H9 (cell line): ENCODE measurements around the gene STX8. TPM values are rescaled to one million over a fixed set of nuclear protein-coding genes. Genes with fewer than 3 reads are reported as not detected.
"Not testable (repeated sequence)": the region's sequence is repeated elsewhere in the genome, so short reads cannot be mapped to it uniquely, and the experiment has no call there.

ENCODE experiments used
- DNase-seq: peaks from one replicate; pipeline ENCODE4 v3.0.0-alpha.2; 2017
- H2AFZ ChIP-seq: one replicate; pipeline ENCODE4 v1.6.1; 2013; ENCODE audit warnings: mild to moderate bottlenecking, low read length, control low read depth, moderate library complexity
- H2AK5ac ChIP-seq: 2 replicates; pipeline ENCODE4 v1.6.1; 2013; ENCODE audit warnings: low read length, control low read depth, mixed read lengths; ENCODE audit not compliant: insufficient read length
- H2BK120ac ChIP-seq: one replicate; pipeline ENCODE4 v1.6.1; 2013; ENCODE audit warnings: low read depth, mild to moderate bottlenecking, low read length, control low read depth, inconsistent platforms; ENCODE audit not compliant: poor library complexity, severe bottlenecking
- H2BK12ac ChIP-seq: 2 replicates; pipeline ENCODE4 v1.6.1; 2013; ENCODE audit warnings: low read length, control low read depth, mixed read lengths, low read depth; ENCODE audit not compliant: insufficient read length
- H2BK15ac ChIP-seq: 2 replicates; pipeline ENCODE4 v1.6.1; 2013; ENCODE audit warnings: low read depth, low read length, control low read depth
- H2BK20ac ChIP-seq: one replicate; pipeline ENCODE4 v1.6.1; 2013; ENCODE audit warnings: low read depth, mild to moderate bottlenecking, low read length, control low read depth, inconsistent platforms; ENCODE audit not compliant: poor library complexity, severe bottlenecking
- H2BK5ac ChIP-seq: 2 replicates; pipeline ENCODE4 v1.6.1; 2013; ENCODE audit warnings: low read length, control low read depth, mixed read lengths; ENCODE audit not compliant: insufficient read length
- H3K14ac ChIP-seq: 2 replicates; pipeline ENCODE4 v1.6.1; 2013; ENCODE audit warnings: low read length, control low read depth; ENCODE audit not compliant: insufficient read depth
- H3K18ac ChIP-seq: 2 replicates; pipeline ENCODE4 v1.6.1; 2013; ENCODE audit warnings: low read depth, mild to moderate bottlenecking, mixed read lengths, low read length, control low read depth; ENCODE audit not compliant: insufficient read length
- H3K23ac ChIP-seq: 2 replicates; pipeline ENCODE4 v1.6.1; 2013; ENCODE audit warnings: low read length, control low read depth, mixed read lengths, low read depth; ENCODE audit not compliant: insufficient read length
- H3K23me2 ChIP-seq: 2 replicates; pipeline ENCODE4 v1.6.1; 2013; ENCODE audit warnings: low read depth, mild to moderate bottlenecking, mixed read lengths, low read length, control low read depth; ENCODE audit not compliant: insufficient read length, poor library complexity, severe bottlenecking
- H3K27ac ChIP-seq: 2 replicates; pipeline ENCODE4 v1.5.1; 2013; ENCODE audit warnings: low read length, control low read depth, mixed read lengths, low read depth; ENCODE audit not compliant: insufficient read length
- H3K27me3 ChIP-seq: 2 replicates; pipeline ENCODE4 v1.6.1; 2013; ENCODE audit warnings: low read length, control low read depth, inconsistent platforms; ENCODE audit not compliant: insufficient read depth
- H3K4ac ChIP-seq: 2 replicates; pipeline ENCODE4 v1.6.1; 2013; ENCODE audit warnings: low read depth, mild to moderate bottlenecking, control low read depth, inconsistent platforms, low read length, moderate library complexity
- H3K4me1 ChIP-seq: 2 replicates; pipeline ENCODE4 v1.6.1; 2013; ENCODE audit warnings: low read length, control low read depth, inconsistent platforms; ENCODE audit not compliant: insufficient read depth
- H3K4me2 ChIP-seq: 2 replicates; pipeline ENCODE4 v1.6.1; 2013; ENCODE audit warnings: low read length, control low read depth, mixed read lengths; ENCODE audit not compliant: insufficient read length, insufficient read depth
- H3K56ac ChIP-seq: 2 replicates; pipeline ENCODE4 v1.6.1; 2013; ENCODE audit warnings: low read depth, mild to moderate bottlenecking, mixed read lengths, low read length, control low read depth; ENCODE audit not compliant: insufficient read length
- H3K79me1 ChIP-seq: 2 replicates; pipeline ENCODE4 v1.6.1; 2013; ENCODE audit warnings: low read depth, mild to moderate bottlenecking, moderate library complexity, low read length, control low read depth, inconsistent platforms; ENCODE audit not compliant: insufficient read depth, poor library complexity, severe bottlenecking
- H3K79me2 ChIP-seq: 2 replicates; pipeline ENCODE4 v1.6.1; 2013; ENCODE audit warnings: low read length, control low read depth, inconsistent platforms; ENCODE audit not compliant: insufficient read depth
- H3K9ac ChIP-seq: 2 replicates; pipeline ENCODE4 v1.6.1; 2013; ENCODE audit warnings: low read length, control low read depth, mixed read lengths; ENCODE audit not compliant: insufficient read length; ENCODE audit errors: extremely low read depth
- H3K9me3 ChIP-seq: one replicate; pipeline ENCODE4 v1.6.1; 2013; ENCODE audit warnings: low read depth, low read length, inconsistent platforms; ENCODE audit not compliant: control insufficient read depth
- H3T11ph ChIP-seq: one replicate; pipeline ENCODE4 v1.6.1; 2013; ENCODE audit warnings: mild to moderate bottlenecking, low read length, control low read depth, inconsistent platforms
- H4K20me1 ChIP-seq: one replicate; pipeline ENCODE4 v1.6.1; 2013; ENCODE audit not compliant: control insufficient read depth, insufficient read length, insufficient read depth
- H4K5ac ChIP-seq: 2 replicates; pipeline ENCODE4 v1.6.1; 2013; ENCODE audit warnings: low read depth, mild to moderate bottlenecking, mixed read lengths, low read length, control low read depth; ENCODE audit not compliant: insufficient read length
- H4K8ac ChIP-seq: replicated peaks from 2 replicates; pipeline ENCODE4 v1.6.1; 2013; ENCODE audit warnings: low read length, control low read depth, mixed read lengths, low read depth; ENCODE audit not compliant: insufficient read length
- H4K91ac ChIP-seq: 2 replicates; pipeline ENCODE4 v1.6.1; 2013; ENCODE audit warnings: low read depth, mild to moderate bottlenecking, moderate library complexity, mixed read lengths, low read length, control low read depth; ENCODE audit not compliant: insufficient read length
- H3K27ac Mint-ChIP-seq, 3 experiments: 2 replicates in 2 of 3; 3 replicates in 1 of 3; pipeline ENCODE4 v1.8.0; 2020 to 2021; ENCODE audit warnings: mixed read lengths in 3 of 3, mild to moderate bottlenecking in 1 of 3, moderate library complexity in 1 of 3
- H3K27me3 Mint-ChIP-seq: 2 replicates; pipeline ENCODE4 v1.8.0; 2021; ENCODE audit warnings: low read depth, mild to moderate bottlenecking, moderate library complexity, mixed read lengths
- H3K36me3 Mint-ChIP-seq, 3 experiments: 2 replicates in 2 of 3; 3 replicates in 1 of 3; pipeline ENCODE4 v1.8.0; 2020 to 2021; ENCODE audit warnings: low read depth in 3 of 3, mixed read lengths in 3 of 3; ENCODE audit not compliant: insufficient read depth in 1 of 3
- H3K4me1 Mint-ChIP-seq, 2 experiments: 2 replicates each; pipeline ENCODE4 v1.8.0; 2020; ENCODE audit warnings: mixed read lengths in 2 of 2
- H3K4me3 Mint-ChIP-seq, 2 experiments: 2 replicates in 1 of 2; 3 replicates in 1 of 2; pipeline ENCODE4 v1.8.0; 2020 to 2021; ENCODE audit warnings: mild to moderate bottlenecking in 2 of 2, mixed read lengths in 2 of 2, moderate library complexity in 1 of 2
- H3K9me3 Mint-ChIP-seq, 2 experiments: 2 replicates in 1 of 2; 3 replicates in 1 of 2; pipeline ENCODE4 v1.8.0; 2020; ENCODE audit warnings: mild to moderate bottlenecking in 2 of 2, mixed read lengths in 2 of 2, moderate library complexity in 1 of 2
- CTCF ChIP-seq: fragments of 200-600 bp; sonication (generic); conservative IDR thresholded peaks from 3 replicates; pipeline ENCODE4 v1.8.0; 2021; ENCODE audit warnings: antibody characterized with exemption, mild to moderate bottlenecking
- WGBS: extraction: QIAGEN DNeasy Blood & Tissue Kit; methylation state at CpG from one replicate; pipeline ENCODE4 v1.1.7; 2013; ENCODE audit warnings: missing lambda C conversion rate, low lambda C conversion rate, mixed read lengths; ENCODE audit not compliant: insufficient read length; ENCODE audit errors: extremely low coverage; 5-methylcytosine and 5-hydroxymethylcytosine counted together
- total RNA-seq: library from RNA; stranded (reverse); gene quantifications from 2 replicates; pipeline ENCODE4 v1.2.1, GENCODE V29; 2021

STX8 gene
- total RNA-seq, 1 experiment from 2014 or later, result 55.1 TPM

- no peak for DNase-seq
- Histone ChIP-seq H3K14ac (no peak overlapping the region), H3K27ac (no peak overlapping the region), H2AFZ (no peak overlapping the region), H2AK5ac (no peak overlapping the region), H4K8ac (no peak overlapping the region), H4K5ac (no peak overlapping the region), H3K79me1 (no peaks in the 10 kb centered on the region), H3K9ac (no peak overlapping the region), H2BK20ac (no peak overlapping the region), H3K27me3 (no peaks in the 10 kb centered on the region), H3K4me2 (no peak overlapping the region), H3K79me2 (no peaks in the 10 kb centered on the region), H3K4me1 (no peaks in the 10 kb centered on the region), H3K9me3 (no peaks in the 10 kb centered on the region), H3K18ac (no peak overlapping the region), H4K91ac (no peak overlapping the region), H3K23me2 (no peaks in the 10 kb centered on the region), H2BK15ac (no peak overlapping the region), H4K20me1 (no peaks in the 10 kb centered on the region), H3K23ac (no peak overlapping the region), H2BK12ac (no peak overlapping the region), H3T11ph (no peak overlapping the region), H2BK5ac (no peak overlapping the region), H2BK120ac (no peak overlapping the region), H3K56ac (no peak overlapping the region), H3K4ac (no peak overlapping the region)
- Mint-ChIP-seq H3K27ac (no peak overlapping the region), H3K9me3 (no peaks in the 10 kb centered on the region), H3K27me3 (no peaks in the 10 kb centered on the region), H3K4me3 (no peak overlapping the region), H3K36me3 (no peaks in the 10 kb centered on the region), H3K4me1 (peaks cover 0 to 3% of the 10 kb centered on the region in 2 experiments; a peak in 1 of 4 replicates)
- WGBS, result no CpG with 5 or more reads among the region's 3 CpGs
- no peak for TF ChIP-seq CTCF
These were observed 219.8 kb downstream of the STX8 start for GRCh38 chr17:9355846-9356245.

- not testable (repeated sequence) for H2AFZ ChIP-seq, H3K27ac ChIP-seq, H3K56ac ChIP-seq, H3K9me3 Mint-ChIP-seq, H2BK15ac ChIP-seq, H2BK20ac ChIP-seq, H3K18ac ChIP-seq, H2BK120ac ChIP-seq, H3K4me1 Mint-ChIP-seq, H3K36me3 Mint-ChIP-seq, H2BK12ac ChIP-seq, H4K5ac ChIP-seq, DNase-seq, H2BK5ac ChIP-seq, H3K9ac ChIP-seq, H4K8ac ChIP-seq, H3T11ph ChIP-seq, H3K27me3 Mint-ChIP-seq, H3K4me2 ChIP-seq, H3K23ac ChIP-seq, H3K79me2 ChIP-seq, H4K20me1 ChIP-seq, H3K23me2 ChIP-seq, H3K27ac Mint-ChIP-seq, H3K14ac ChIP-seq, H3K27me3 ChIP-seq, H3K79me1 ChIP-seq, H3K4me3 Mint-ChIP-seq, H3K4me1 ChIP-seq, H4K91ac ChIP-seq, H2AK5ac ChIP-seq, H3K4ac ChIP-seq, H3K9me3 ChIP-seq
- no CpG with 5 or more reads among the region's 10 CpGs for WGBS
These were observed 220.4 kb downstream of the STX8 start for GRCh38 chr17:9355231-9355630.
